CD4-positive, alpha-beta memory T cell (primary cell): Measurements from ENCODE around the gene RERG. TPM values are rescaled to one million over a fixed set of nuclear protein-coding genes. Genes with fewer than 3 reads are reported as not detected.
A peak's percentile ranks its signal among the peaks of the same experiment; 100 is the strongest.

ENCODE experiments used
- CTCF ChIA-PET: fragments of 350-600 bp; sonication (Branson Sonifier 250); formaldehyde crosslinking; loops from one replicate; lab custom pipeline; 2021; ENCODE audit warnings: inconsistent platforms; ENCODE audit not compliant: partially characterized antibody; lab: Charles Lee
- POLR2A ChIA-PET: fragments of 350-600 bp; sonication (Branson Sonifier 250); formaldehyde crosslinking; loops from one replicate; lab custom pipeline; 2021; ENCODE audit not compliant: partially characterized antibody; lab: Charles Lee
- DNase-seq, 5 donors: peaks; one replicate each; pipeline versions ENCODE4 v3.0.0 to v3.0.0-alpha.2; 2020 to 2022; ENCODE audit warnings: mixed read lengths in 1 of 5
- H3K27ac ChIP-seq: one replicate; pipeline ENCODE4 v1.7.0; 2013; ENCODE audit warnings: low read depth, low read length
- H3K27me3 ChIP-seq: 2 replicates; pipeline ENCODE4 v1.7.0; 2013; ENCODE audit warnings: mild to moderate bottlenecking, low read length, moderate library complexity; ENCODE audit not compliant: insufficient read depth
- H3K36me3 ChIP-seq: 2 replicates; pipeline ENCODE4 v1.7.0; 2013; ENCODE audit warnings: mild to moderate bottlenecking, low read length, moderate library complexity; ENCODE audit not compliant: insufficient read depth
- H3K4me1 ChIP-seq: 2 replicates; pipeline ENCODE4 v1.7.0; 2013; ENCODE audit warnings: mild to moderate bottlenecking, low read length, moderate library complexity; ENCODE audit not compliant: insufficient read depth
- H3K4me3 ChIP-seq, 2 donors: one replicate each; pipeline ENCODE4 v1.7.0; 2013; ENCODE audit warnings: low read length in 2 of 2, mild to moderate bottlenecking in 1 of 2
- H3K9me3 ChIP-seq, 2 donors: one replicate each; pipeline ENCODE4 v1.7.0; 2013; ENCODE audit warnings: low read length in 2 of 2, control low read depth in 1 of 2; ENCODE audit not compliant: control insufficient read depth in 1 of 2
- H3K27ac Mint-ChIP-seq, 7 donors: one replicate each; pipeline ENCODE4 v1.8.0; 2020 to 2021; ENCODE audit warnings: mixed read lengths in 7 of 7, mild to moderate bottlenecking in 6 of 7, inconsistent platforms in 3 of 7, moderate library complexity in 3 of 7
- H3K27me3 Mint-ChIP-seq, 2 donors: one replicate each; pipeline ENCODE4 v1.8.0; 2020 to 2021; ENCODE audit warnings: mixed read lengths in 2 of 2
- H3K36me3 Mint-ChIP-seq, 2 donors: one replicate each; pipeline ENCODE4 v1.8.0; 2020 to 2021; ENCODE audit warnings: mixed read lengths in 2 of 2, inconsistent platforms in 1 of 2, mild to moderate bottlenecking in 1 of 2
- H3K4me1 Mint-ChIP-seq, 4 donors: one replicate each; pipeline ENCODE4 v1.8.0; 2020 to 2021; ENCODE audit warnings: mixed read lengths in 4 of 4, mild to moderate bottlenecking in 1 of 4
- H3K4me3 Mint-ChIP-seq, 8 donors: one replicate each; pipeline ENCODE4 v1.8.0; 2020 to 2021; ENCODE audit warnings: mixed read lengths in 8 of 8, mild to moderate bottlenecking in 7 of 8, moderate library complexity in 6 of 8, inconsistent platforms in 3 of 8
- H3K9me3 Mint-ChIP-seq, 8 donors: one replicate each; pipeline ENCODE4 v1.8.0; 2020 to 2021; ENCODE audit warnings: mixed read lengths in 8 of 8, mild to moderate bottlenecking in 5 of 8, inconsistent platforms in 3 of 8, moderate library complexity in 1 of 8
- intact Hi-C: fragments of 100-400 bp; cut with micrococcal nuclease; formaldehyde crosslinking; loops from one replicate; pipeline ENCODE4 v1.15.1; 2023
- polyA plus RNA-seq, 2 donors: library from polyadenylated mRNA; unstranded; fragments of 300-500 nt; fragmentation: Illumina TruSeq; gene quantifications; one replicate each; pipeline ENCODE4 v1.2.3, GENCODE V29; 2021
- total RNA-seq, 2 experiments: library from RNA; stranded (reverse); gene quantifications; one replicate each; pipeline ENCODE4 v1.2.3, GENCODE V29; 2021

Gene RERG
- total and polyA plus RNA-seq, 4 experiments from 2014 or later = not detected

- CTCF ChIA-PET = interaction anchor here (1.1 kb wide), 1 partner anchor 58 kb away, joined by 3 read pairs; the partner anchor contains the start of gene RERG
- no peaks in the 10 kb centered on the region for H3K4me1 Mint-ChIP-seq
These were observed 57.9 kb downstream of the RERG start for GRCh38 chr12:15163030-15163976.

DNA sequence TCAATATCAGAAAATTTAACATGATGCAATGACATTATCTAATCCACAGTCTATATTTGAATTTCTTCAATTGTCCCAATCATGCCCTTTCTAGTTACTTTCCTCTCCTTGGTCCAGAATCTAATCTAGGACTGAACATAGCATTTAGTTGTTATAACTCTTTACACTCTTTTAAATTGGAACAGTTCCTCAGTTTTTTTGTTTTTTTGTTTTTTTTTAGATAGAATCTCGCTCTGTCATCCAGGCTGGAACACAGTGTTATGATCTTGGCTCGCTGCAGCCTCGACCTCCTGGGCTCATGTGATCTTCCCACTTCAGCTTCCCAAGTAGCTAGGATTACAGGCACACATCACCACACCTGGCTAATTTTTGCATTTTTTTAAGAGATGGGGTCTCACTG is 63.1 kb downstream of the RERG start:
- intact Hi-C loops = no loop called here
- ChIA-PET CTCF (no interaction called here), POLR2A (no interaction called here)
- Histone ChIP-seq H3K27me3 (no peaks in the 10 kb centered on the region), H3K27ac (no peak overlapping the region), H3K4me3 (no peak overlapping the region), H3K9me3 (no peaks in the 10 kb centered on the region), H3K36me3 (no peaks in the 10 kb centered on the region), H3K4me1 (no peaks in the 10 kb centered on the region)
- no peak for DNase-seq
- Mint-ChIP-seq H3K4me3 (no peak overlapping the region), H3K27ac (no peak overlapping the region), H3K4me1 (no peaks in the 10 kb centered on the region), H3K27me3 (peaks cover 3% of the 10 kb centered on the region in 2 donors), H3K9me3 (no peaks in the 10 kb centered on the region), H3K36me3 (no peaks in the 10 kb centered on the region)

More at GRCh38 chr12:15163030-15163976, 57.9 kb downstream of the RERG start:
- H3K4me1 ChIP-seq = no peaks in the 10 kb centered on the region
- no peak overlapping the region for H3K4me3 Mint-ChIP-seq
- H3K36me3 Mint-ChIP-seq = no peaks in the 10 kb centered on the region
- POLR2A ChIA-PET = no interaction called here
- H3K27ac ChIP-seq = no peak overlapping the region
- no peak overlapping the region for H3K27ac Mint-ChIP-seq
- intact Hi-C loops = no loop called here
- H3K9me3 Mint-ChIP-seq = no peaks in the 10 kb centered on the region
- H3K4me3 ChIP-seq = no peak overlapping the region
- H3K27me3 Mint-ChIP-seq = no peaks in the 10 kb centered on the region
- DNase-seq = no peak
- no peaks in the 10 kb centered on the region for H3K36me3 ChIP-seq
- H3K9me3 ChIP-seq = no peaks in the 10 kb centered on the region
- H3K27me3 ChIP-seq = no peaks in the 10 kb centered on the region

DNA sequence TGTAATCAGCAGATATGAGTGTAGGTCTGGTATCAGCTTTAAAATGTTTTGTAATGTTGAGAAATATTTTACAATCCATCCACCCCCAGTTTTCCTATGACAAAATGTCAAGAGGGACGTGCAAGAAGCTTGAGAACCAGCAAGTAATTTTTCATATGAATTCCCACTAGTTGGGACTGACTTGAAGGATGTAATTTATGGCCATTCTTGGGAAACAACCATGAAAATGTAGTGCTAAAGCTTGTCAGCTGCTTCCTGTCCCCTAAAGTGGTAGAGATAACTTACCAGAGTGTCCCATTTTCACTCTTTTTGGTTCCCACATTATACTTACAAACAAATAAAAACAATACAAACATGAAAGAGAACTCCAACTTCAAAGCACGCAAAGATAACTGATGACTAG is 63.9 kb downstream of the RERG start:
- Mint-ChIP-seq H3K27me3 (peaks cover 3 to 4% of the 10 kb centered on the region in 2 donors), H3K36me3 (no peaks in the 10 kb centered on the region), H3K27ac (peak overlapping the region in 1 of 7 donors; percentile 3), H3K4me1 (no peaks in the 10 kb centered on the region), H3K4me3 (no peak overlapping the region), H3K9me3 (no peaks in the 10 kb centered on the region)
- POLR2A ChIA-PET = no interaction called here
- H3K36me3 ChIP-seq = no peaks in the 10 kb centered on the region
- no peaks in the 10 kb centered on the region for H3K27me3 ChIP-seq
- no peaks in the 10 kb centered on the region for H3K4me1 ChIP-seq
- no peak for DNase-seq
- CTCF ChIA-PET = no interaction called here
- no peaks in the 10 kb centered on the region for H3K9me3 ChIP-seq
- no peak overlapping the region for H3K27ac ChIP-seq
- H3K4me3 ChIP-seq = no peak overlapping the region
- intact Hi-C loops = no loop called here

- no peaks in the 10 kb centered on the region for H3K9me3 ChIP-seq
- H3K27ac Mint-ChIP-seq = no peak overlapping the region
- H3K4me3 Mint-ChIP-seq = no peak overlapping the region
- DNase-seq = no peak
- CTCF ChIA-PET = interaction anchor here (1.1 kb wide), 1 partner anchor 64 kb away, joined by 3 read pairs; no protein-coding TSS in a partner anchor
- intact Hi-C loops = no loop called here
- no peaks in the 10 kb centered on the region for H3K4me1 Mint-ChIP-seq
- H3K4me1 ChIP-seq = no peaks in the 10 kb centered on the region
- H3K27ac ChIP-seq = no peak overlapping the region
- peaks cover 5 to 13% of the 10 kb centered on the region in 2 donors for H3K27me3 Mint-ChIP-seq
- POLR2A ChIA-PET = no interaction called here
- H3K36me3 ChIP-seq = no peaks in the 10 kb centered on the region
- H3K9me3 Mint-ChIP-seq = no peaks in the 10 kb centered on the region
- H3K27me3 ChIP-seq = no peaks in the 10 kb centered on the region
- H3K36me3 Mint-ChIP-seq = no peaks in the 10 kb centered on the region
- H3K4me3 ChIP-seq = no peak overlapping the region
These were observed 65.9 kb downstream of the RERG start for GRCh38 chr12:15155271-15155670.

DNA sequence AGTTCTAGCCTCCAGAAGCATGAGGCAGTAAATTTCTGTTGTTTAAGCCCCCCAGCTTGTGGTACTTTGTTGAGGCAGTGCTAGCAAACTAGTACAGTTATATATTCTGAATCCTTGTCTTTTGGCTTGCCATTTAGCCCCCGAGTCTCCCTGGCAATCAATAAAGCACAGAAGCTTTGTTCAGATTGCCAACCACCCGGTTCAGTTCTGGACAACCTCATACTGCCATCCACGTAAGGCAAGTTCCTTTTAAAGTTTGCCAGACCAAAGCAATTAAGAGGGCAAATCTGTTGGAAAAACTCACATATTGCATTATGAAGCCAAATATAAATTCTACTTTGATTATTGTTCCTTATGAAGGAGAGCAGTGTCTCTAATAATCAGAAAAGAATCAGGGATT is 67.1 kb downstream of the RERG start:
- Histone ChIP-seq H3K9me3 (no peaks in the 10 kb centered on the region), H3K36me3 (no peaks in the 10 kb centered on the region), H3K4me3 (no peak overlapping the region), H3K27me3 (no peaks in the 10 kb centered on the region), H3K27ac (no peak overlapping the region), H3K4me1 (no peaks in the 10 kb centered on the region)
- Mint-ChIP-seq H3K9me3 (no peaks in the 10 kb centered on the region), H3K36me3 (no peaks in the 10 kb centered on the region), H3K27me3 (peaks cover 5 to 16% of the 10 kb centered on the region in 2 donors), H3K4me1 (no peaks in the 10 kb centered on the region), H3K27ac (no peak overlapping the region), H3K4me3 (no peak overlapping the region)
- DNase-seq = no peak
- CTCF ChIA-PET = interaction anchor here (1.6 kb wide), 1 partner anchor 68 kb away, joined by 6 read pairs; the partner anchor contains the start of gene RERG
- intact Hi-C loops = loop anchor here (5.0 kb wide), 2 partner anchors 428 to 703 kb away; no protein-coding TSS in a partner anchor
- POLR2A ChIA-PET = no interaction called here

DNA sequence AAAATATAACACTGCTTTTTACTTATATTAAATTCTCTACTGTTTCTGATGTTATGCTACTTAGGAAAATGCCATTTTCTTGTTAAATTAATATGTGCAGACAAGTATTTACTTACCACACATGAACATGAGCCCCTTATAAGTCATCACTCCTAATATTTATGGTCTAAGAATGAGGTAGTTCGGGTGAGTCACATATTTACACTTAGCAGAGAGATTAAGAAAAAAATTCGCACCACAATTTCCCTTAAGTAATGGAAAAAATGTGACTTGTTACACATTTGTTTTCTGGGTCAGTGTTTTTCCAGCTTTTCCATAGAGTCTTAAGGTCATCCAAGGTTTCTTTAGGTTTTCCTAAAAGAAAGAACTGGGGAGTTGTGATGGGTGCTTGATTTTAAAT is 68.3 kb downstream of the RERG start:
- Mint-ChIP-seq H3K4me1 (no peaks in the 10 kb centered on the region), H3K4me3 (no peak overlapping the region), H3K27me3 (peaks cover 5 to 16% of the 10 kb centered on the region in 2 donors), H3K27ac (no peak overlapping the region), H3K36me3 (no peaks in the 10 kb centered on the region), H3K9me3 (no peaks in the 10 kb centered on the region)
- H3K27ac ChIP-seq = no peak overlapping the region
- intact Hi-C loops = loop anchor here (5.0 kb wide), 2 partner anchors 429 to 704 kb away; no protein-coding TSS in a partner anchor
- H3K4me1 ChIP-seq = no peaks in the 10 kb centered on the region
- no peaks in the 10 kb centered on the region for H3K36me3 ChIP-seq
- ChIA-PET POLR2A (interaction anchor here (1.0 to 1.1 kb wide), 2 partner anchors 16 to 61 kb away, joined by 3 read pairs; no protein-coding TSS in a partner anchor), CTCF (no interaction called here)
- no peak overlapping the region for H3K4me3 ChIP-seq
- H3K9me3 ChIP-seq = no peaks in the 10 kb centered on the region
- no peaks in the 10 kb centered on the region for H3K27me3 ChIP-seq
- no peak for DNase-seq

GRCh38 chr12:15152456-15152855 is 68.8 kb downstream of the RERG start:
- Histone ChIP-seq H3K4me3 (no peak overlapping the region), H3K27ac (no peak overlapping the region), H3K9me3 (no peaks in the 10 kb centered on the region), H3K27me3 (no peaks in the 10 kb centered on the region), H3K4me1 (no peaks in the 10 kb centered on the region), H3K36me3 (no peaks in the 10 kb centered on the region)
- Mint-ChIP-seq H3K36me3 (no peaks in the 10 kb centered on the region), H3K27ac (no peak overlapping the region), H3K9me3 (no peaks in the 10 kb centered on the region), H3K4me1 (no peaks in the 10 kb centered on the region), H3K27me3 (peaks cover 5 to 16% of the 10 kb centered on the region in 2 donors), H3K4me3 (no peak overlapping the region)
- ChIA-PET CTCF (no interaction called here), POLR2A (interaction anchor here (1.0 to 1.1 kb wide), 2 partner anchors 16 to 61 kb away, joined by 3 read pairs; no protein-coding TSS in a partner anchor)
- intact Hi-C loops = loop anchor here (5.0 kb wide), 2 partner anchors 430 to 705 kb away; no protein-coding TSS in a partner anchor
- no peak for DNase-seq
